Osteocyte (in vitro differentiated cells): ENCODE measurements around the gene DLGAP4. TPM values are rescaled to one million over a fixed set of nuclear protein-coding genes. Genes with fewer than 3 reads are reported as not detected.

ENCODE experiments used
- DNase-seq: peaks from one replicate; pipeline ENCODE4 v3.0.0; 2021; ENCODE audit warnings: mixed read lengths; ENCODE audit not compliant: unreplicated experiment; ENCODE audit errors: extremely low spot score
- H3K27ac Mint-ChIP-seq: one replicate; pipeline ENCODE4 v1.8.0; 2021; ENCODE audit warnings: mild to moderate bottlenecking, mixed read lengths; ENCODE audit not compliant: unreplicated experiment
- H3K27me3 Mint-ChIP-seq: one replicate; pipeline ENCODE4 v1.8.0; 2021; ENCODE audit warnings: mixed read lengths; ENCODE audit not compliant: unreplicated experiment
- H3K36me3 Mint-ChIP-seq: one replicate; pipeline ENCODE4 v1.8.0; 2021; ENCODE audit warnings: mixed read lengths; ENCODE audit not compliant: unreplicated experiment
- H3K4me1 Mint-ChIP-seq: one replicate; pipeline ENCODE4 v1.8.0; 2021; ENCODE audit warnings: mixed read lengths; ENCODE audit not compliant: unreplicated experiment
- H3K4me3 Mint-ChIP-seq: one replicate; pipeline ENCODE4 v1.8.0; 2021; ENCODE audit warnings: mild to moderate bottlenecking, moderate library complexity, mixed read lengths; ENCODE audit not compliant: unreplicated experiment
- H3K9me3 Mint-ChIP-seq: one replicate; pipeline ENCODE4 v1.8.0; 2021; ENCODE audit warnings: mixed read lengths; ENCODE audit not compliant: unreplicated experiment
- total RNA-seq: library from RNA; stranded (reverse); gene quantifications from 2 replicates; pipeline ENCODE4 v1.2.1, GENCODE V29; 2021
- TF ChIP-seq, protein P1 (sequence below): fragments of 200-600 bp; sonication (generic); IDR thresholded peaks from 2 replicates; pipeline ENCODE4 v1.5.0; 2021; ENCODE audit warnings: antibody characterized with exemption, mild to moderate bottlenecking, moderate library complexity

The DLGAP4 gene
- total RNA-seq, 1 donor from 2014 or later = 134 TPM

DNA sequence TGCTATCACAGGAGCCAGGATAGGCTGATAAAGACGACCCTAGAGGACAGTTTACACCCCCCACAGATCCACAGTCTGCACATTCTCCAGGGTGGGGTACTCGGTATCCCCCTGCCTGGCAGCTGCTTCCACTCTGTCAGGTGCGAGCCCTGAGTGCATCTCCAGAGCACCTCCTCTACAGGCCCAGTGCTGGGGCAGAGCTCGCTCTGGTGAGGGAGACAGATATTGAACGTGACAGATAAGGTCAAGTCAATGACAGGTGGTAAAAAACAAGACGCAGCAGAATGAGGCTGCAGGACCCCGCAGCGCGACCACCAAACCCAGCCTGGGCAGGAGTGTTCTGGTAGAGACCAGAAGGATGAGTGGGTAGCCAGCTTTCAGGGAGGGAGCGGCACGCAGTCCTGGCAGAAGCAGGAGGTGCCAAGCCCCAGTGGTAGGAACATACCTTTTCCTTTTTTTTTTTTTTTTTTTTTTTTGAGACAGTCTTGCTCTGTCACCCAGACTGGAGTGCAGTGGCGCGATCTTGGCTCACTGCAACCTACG lies 222.8 kb downstream of the DLGAP4 start:
- Mint-ChIP-seq H3K9me3 (no peaks in the 10 kb centered on the region), H3K4me3 (no peak overlapping the region), H3K4me1 (no peaks in the 10 kb centered on the region), H3K27ac (no peak overlapping the region), H3K27me3 (no peaks in the 10 kb centered on the region), H3K36me3 (peaks cover 39% of the 10 kb centered on the region)
- TF ChIP-seq, protein P1, sequence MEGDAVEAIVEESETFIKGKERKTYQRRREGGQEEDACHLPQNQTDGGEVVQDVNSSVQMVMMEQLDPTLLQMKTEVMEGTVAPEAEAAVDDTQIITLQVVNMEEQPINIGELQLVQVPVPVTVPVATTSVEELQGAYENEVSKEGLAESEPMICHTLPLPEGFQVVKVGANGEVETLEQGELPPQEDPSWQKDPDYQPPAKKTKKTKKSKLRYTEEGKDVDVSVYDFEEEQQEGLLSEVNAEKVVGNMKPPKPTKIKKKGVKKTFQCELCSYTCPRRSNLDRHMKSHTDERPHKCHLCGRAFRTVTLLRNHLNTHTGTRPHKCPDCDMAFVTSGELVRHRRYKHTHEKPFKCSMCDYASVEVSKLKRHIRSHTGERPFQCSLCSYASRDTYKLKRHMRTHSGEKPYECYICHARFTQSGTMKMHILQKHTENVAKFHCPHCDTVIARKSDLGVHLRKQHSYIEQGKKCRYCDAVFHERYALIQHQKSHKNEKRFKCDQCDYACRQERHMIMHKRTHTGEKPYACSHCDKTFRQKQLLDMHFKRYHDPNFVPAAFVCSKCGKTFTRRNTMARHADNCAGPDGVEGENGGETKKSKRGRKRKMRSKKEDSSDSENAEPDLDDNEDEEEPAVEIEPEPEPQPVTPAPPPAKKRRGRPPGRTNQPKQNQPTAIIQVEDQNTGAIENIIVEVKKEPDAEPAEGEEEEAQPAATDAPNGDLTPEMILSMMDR = no peak
- DNase-seq = no peak

DNA sequence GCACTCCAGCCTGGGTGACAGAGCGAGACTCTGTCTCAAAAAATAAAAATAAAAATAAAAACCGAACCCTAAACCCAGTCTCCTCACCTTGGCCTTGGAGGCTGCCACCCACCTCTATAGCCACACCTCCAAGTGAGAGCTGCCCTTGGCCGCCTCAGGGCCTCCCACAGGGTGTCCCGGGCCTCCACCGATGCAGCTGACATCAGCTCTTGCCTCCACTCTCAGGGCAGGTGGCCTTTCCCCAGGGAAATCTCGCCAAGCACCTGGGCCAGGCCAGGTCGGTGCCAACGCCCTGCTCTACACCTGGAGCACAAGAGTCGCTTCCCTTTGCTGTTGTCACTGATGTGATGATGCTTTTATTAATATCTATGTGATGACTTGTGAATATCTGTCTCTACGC lies 226.2 kb downstream of the DLGAP4 start:
- no peak for DNase-seq
- H3K4me3 Mint-ChIP-seq = no peak overlapping the region
- TF ChIP-seq, protein P1 = no peak
- no peaks in the 10 kb centered on the region for H3K9me3 Mint-ChIP-seq
- peaks cover 17% of the 10 kb centered on the region for H3K36me3 Mint-ChIP-seq
- H3K27ac Mint-ChIP-seq = no peak overlapping the region
- no peaks in the 10 kb centered on the region for H3K4me1 Mint-ChIP-seq
- H3K27me3 Mint-ChIP-seq = no peaks in the 10 kb centered on the region

DNA sequence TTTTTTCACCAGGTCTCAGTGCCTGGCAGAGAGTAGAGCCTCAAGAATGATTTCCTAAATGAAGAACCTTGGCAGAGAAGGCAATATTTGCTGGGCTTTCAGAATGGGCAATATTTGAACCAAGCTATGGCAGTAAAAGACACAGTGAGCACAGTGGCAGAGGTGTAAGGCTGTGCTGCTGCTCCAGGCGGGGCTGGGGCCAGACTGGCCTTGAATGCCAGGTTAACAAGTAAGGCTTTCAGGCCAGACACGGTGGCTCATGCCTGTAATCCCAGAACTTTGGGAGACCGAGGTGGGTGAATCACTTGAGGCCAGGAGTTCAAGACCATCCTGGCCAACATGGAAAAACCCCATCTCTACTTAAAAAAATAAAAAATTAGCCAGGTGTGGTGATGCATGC lies 226.7 kb downstream of the DLGAP4 start:
- Mint-ChIP-seq H3K27ac (no peak overlapping the region), H3K9me3 (no peaks in the 10 kb centered on the region), H3K36me3 (peaks cover 12% of the 10 kb centered on the region), H3K27me3 (no peaks in the 10 kb centered on the region), H3K4me3 (no peak overlapping the region), H3K4me1 (peaks cover 4% of the 10 kb centered on the region)
- TF ChIP-seq, protein P1 = no peak
- no peak for DNase-seq

DNA sequence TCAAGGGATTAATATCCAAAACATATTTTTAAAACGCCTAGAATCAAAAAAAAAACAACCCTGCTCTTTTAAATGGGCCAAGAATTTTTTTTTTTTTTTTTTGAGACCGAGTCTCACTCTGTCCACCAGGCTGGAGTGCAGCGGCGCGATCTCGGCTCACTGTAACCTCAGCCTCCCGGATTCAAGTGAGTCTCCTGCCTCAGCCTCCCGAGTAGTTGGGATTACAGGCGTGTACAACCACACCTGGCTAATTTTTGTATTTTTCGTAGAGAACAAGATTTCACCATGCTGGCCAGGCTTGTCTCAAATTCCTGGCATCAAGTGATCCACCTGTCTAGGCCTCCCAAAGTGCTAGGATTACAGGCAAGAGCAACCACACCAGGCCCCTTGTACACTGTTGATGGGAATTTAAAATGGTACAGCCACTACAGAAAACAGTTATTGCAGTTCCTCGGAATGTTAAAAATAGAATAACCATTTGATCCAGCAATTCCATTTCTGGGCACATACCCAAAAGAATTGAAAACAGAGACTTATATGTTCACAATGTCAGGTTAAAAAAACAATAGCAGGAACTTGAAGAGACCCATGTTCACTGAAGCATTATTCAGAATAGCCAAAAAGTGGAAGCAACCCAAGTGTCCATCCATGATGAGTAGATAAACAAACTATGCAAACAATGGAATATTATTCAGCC lies 232.0 kb downstream of the DLGAP4 start:
- Mint-ChIP-seq H3K9me3 (no peaks in the 10 kb centered on the region), H3K27ac (peak overlapping the region; percentile 54), H3K4me1 (peaks cover 34% of the 10 kb centered on the region), H3K4me3 (no peak overlapping the region), H3K36me3 (no peaks in the 10 kb centered on the region), H3K27me3 (no peaks in the 10 kb centered on the region)
- TF ChIP-seq, protein P1 = no peak
- no peak for DNase-seq

DNA sequence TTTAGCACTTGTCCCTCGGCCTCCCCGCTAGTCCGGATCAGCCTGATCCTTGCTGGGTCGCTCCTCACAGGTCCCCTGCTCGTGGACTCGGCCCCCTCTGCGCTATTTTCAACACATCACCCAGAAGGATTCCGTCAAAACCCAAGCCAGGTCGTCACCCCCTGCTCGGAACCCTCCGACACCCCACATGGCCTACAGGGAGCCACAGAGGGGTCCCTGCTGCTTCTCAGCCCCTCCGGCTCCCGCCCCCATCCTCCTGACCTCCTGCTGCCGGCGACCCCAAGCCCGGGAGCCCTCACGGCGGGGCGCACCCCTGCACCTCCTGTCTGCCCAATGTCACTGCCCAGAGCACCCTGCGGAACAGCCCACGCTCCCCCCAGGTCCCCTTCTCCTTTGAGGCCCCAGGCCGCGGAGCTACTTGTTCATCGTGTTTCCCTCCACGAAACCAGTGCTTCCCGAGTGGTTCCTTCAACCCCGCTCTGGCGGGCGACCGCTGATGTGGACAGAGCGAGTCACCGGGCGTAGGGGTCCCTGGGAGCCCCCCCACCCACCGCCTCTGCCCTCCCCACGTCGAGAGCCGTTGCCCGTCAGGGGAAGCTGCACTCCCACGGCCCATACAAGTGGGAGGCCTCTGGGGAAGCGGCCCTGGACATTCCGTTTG lies 234.5 kb downstream of the DLGAP4 start:
- Mint-ChIP-seq H3K9me3 (no peaks in the 10 kb centered on the region), H3K4me3 (peak overlapping the region; percentile 24), H3K36me3 (no peaks in the 10 kb centered on the region), H3K4me1 (peaks cover 50% of the 10 kb centered on the region), H3K27me3 (no peaks in the 10 kb centered on the region), H3K27ac (no peak overlapping the region)
- TF ChIP-seq, protein P1 = no peak
- DNase-seq = no peak
